CD4-positive, alpha-beta T cell treated with Interleukin-17A for 1 hour (primary cell): ENCODE measurements around the gene FARS2.
"Not testable (repeated sequence)": the region's sequence is repeated elsewhere in the genome, so short reads cannot be mapped to it uniquely, and the experiment has no call there.

Experiments used
- DNase-seq: peaks from one replicate; pipeline ENCODE4 v3.0.0-alpha.2; 2020

FARS2 gene

GRCh38 chr6:5550631-5551030 is 289.3 kb downstream of the FARS2 start:
- DNase-seq, result no peak

GRCh38 chr6:5552243-5552642 is 290.9 kb downstream of the FARS2 start:
- no peak for DNase-seq

DNA sequence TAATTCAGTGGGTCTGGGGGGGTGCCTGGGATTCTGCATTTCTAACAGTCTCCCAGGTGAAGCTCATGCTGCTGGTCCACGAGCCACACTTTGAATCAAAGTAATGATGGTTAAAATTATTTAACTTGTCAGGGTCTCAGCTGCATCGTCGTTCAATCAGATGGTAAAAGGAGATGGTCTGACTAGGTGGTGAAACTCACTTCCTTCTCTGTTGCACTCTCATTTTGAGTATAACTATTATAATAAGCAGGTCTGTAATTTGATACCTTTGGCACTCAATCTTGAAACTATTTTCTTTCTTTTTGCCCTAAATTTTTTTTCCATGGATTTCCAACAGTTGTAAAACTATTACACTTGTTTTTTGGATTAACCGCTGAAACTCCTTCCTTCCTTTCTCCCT is 292.5 kb downstream of the FARS2 start:
- DNase-seq, result no peak

DNA sequence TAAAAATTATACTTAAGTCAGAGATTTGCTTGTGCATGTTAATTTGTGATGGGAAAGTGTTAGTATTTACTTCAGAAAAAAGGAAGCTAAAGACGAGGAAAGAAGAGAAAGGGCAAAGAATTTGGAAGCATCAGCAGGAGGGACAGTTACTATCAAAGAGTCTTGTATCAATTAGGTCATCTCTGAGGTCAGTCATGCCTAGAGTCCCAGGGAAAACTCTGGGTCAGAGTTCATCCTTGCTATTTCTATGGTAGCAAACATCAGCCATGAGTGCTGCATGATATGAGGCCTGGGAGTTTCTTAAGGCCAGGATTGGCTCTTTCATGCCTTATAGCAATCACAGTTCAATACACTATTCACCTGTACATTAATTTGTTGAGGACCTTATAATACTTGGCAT is 292.9 kb downstream of the FARS2 start:
- DNase-seq, result no peak

DNA sequence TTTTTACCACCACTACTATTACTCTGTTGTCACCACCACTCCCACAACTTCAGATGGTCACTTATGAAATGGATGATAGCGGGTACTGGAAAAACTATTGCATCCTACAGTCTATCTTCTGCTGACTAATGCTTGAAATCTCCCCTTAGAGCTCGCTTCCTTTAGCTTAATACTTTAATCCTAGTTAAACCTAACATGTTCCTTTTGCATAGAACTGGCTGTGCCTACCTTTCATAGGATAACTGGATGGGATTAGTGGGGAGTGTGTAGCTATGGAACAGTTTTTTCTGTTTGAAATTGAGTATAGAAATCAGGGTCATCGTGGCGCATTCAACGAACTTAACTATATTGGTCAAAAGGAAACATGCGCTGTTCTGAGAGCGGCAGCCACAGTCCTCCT is 294.7 kb downstream of the FARS2 start:
- no peak for DNase-seq

GRCh38 chr6:5557506-5557905 is 296.2 kb downstream of the FARS2 start:
- DNase-seq, result no peak

GRCh38 chr6:5559651-5560050 is 298.3 kb downstream of the FARS2 start:
- no peak for DNase-seq

DNA sequence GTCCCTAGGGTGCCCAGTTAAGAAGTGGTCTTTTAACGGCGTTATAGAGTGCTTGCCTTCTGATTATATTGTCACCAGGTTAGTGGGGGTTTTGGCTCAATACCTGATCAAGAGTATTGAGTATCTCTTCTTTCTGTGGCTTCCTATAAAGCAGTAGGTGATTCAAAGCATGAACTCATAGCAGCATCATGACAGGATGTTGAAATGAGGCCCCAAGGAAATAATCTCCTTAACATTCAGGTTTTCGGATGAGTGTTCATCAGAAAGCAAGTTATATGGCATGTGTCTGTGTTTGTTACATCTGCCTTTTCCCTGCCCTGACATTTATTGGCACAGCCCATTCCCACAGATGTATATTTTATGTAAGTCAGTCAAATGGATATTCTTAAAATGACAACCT is 301.0 kb downstream of the FARS2 start:
- no peak for DNase-seq

GRCh38 chr6:5563086-5563485 is 301.8 kb downstream of the FARS2 start:
- DNase-seq, result no peak

DNA sequence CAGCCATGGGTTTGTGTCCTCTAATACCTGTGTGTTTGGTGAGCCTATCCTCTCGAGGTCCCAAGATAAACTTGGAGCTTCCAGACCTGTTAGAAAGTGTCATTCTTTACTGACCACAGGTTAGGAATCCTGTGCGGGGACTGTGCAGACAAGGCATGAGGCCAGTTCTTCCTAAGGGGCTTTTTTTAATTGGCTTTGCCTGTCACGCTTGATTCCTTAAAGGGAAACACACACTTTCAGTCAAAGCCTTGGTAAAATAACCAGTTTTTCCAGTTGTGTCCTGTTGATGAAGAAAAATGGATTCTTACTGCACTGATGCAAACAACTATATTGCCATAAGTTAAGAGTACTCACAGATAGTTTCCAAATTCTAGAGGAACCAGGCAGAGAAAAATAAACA is 303.4 kb downstream of the FARS2 start:
- DNase-seq, result not testable (repeated sequence)

- DNase-seq, result no peak
These were observed 304.7 kb downstream of the FARS2 start for GRCh38 chr6:5565971-5566370.

DNA sequence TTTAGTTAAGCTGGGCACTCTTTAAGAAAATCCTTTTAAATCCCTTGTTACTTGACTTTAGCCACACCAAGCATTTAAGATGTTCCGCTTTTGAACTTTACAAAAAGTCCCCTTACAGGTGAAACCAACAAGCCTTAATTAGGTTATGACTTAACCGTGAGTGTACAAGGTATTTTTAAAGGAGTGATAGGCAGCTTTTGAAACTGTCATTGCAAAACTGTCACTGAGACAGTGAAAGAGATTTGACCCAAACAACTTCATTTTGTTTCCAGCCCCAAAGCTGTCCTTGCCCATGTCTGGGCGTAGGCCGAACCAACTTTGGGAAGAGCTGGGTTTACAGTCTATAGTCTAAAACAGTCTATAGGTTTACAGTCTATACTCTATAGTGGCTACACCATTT is 305.4 kb downstream of the FARS2 start:
- no peak for DNase-seq

DNA sequence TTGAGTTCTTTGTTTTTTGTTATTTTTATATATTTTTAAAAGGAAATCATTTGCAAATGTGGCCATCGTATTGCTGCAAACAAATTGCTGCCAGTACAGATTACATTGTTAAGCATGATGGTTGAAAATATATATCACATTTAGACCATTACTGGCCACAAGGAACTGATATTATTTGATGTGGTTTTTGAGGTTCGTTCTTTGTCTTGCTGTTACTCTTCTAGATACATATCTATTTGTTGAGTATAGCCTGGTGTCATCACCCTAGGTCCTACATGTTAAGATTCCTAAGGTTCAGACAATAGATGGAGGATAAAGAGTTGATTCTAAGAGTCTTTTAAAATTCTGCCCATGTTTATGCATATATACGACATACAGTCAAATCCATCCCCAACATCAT is 306.0 kb downstream of the FARS2 start:
- no peak for DNase-seq

- no peak for DNase-seq
These were observed 306.6 kb downstream of the FARS2 start for GRCh38 chr6:5567890-5568289.

- no peak for DNase-seq
These were observed 308.2 kb downstream of the FARS2 start for GRCh38 chr6:5569491-5569890.

DNA sequence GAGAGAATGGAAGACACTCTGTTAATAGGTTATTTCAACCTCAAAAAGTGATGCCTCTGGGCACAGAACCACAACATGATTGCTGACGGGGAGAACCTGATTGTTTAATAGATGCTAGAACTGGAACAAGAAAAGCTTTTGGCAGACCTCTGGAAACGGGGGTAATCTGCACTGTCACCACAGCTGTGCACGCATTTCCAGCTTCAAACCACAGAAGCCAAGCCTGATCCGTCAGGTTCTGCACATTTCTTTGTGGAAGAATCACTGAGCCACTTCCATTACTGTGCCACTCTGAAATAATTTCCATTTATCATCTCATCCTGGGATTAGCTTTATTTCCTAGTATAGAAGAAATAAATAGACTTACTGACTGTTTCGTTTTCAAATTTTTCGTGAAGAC is 309.3 kb downstream of the FARS2 start:
- no peak for DNase-seq

DNA sequence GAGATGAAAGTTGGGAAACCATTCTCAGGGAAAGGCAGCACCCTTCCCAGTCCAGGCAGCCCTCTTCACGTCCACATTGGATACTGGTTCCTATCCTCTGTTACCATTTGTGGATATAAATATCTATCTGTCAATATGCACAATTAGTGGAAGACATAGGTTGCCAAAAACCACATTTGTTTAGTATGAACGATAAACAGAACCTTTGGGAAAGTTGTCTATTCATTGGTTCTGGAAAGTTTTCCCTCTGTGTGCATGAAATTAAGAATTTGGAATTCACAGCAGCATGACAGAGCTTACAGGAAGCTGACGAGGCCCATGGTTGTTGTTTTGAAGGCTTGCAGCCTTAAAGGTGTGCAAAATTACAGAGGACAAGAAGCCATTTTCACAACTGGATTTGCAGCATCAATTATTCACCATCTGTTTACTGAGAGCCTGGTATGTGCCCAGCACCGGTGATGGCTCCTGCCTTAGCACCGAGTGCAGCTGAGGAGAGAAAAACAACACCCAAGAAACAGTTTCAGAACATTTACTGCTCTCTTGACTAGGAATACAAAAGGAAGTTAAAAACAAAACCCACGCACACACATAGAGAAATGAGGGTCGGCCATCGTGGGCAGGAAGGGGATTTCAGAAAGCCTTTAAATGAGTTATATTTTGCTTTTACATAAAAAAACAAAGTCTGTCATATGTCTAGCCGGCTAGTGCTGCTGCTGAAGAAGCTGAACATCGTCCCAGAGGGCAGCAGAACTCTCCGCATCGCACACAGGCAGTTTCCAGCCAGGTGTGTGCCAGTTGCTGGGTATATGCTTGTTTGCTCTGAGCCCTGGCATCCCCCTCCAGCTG is 319.6 kb downstream of the FARS2 start:
- no peak for DNase-seq

DNA sequence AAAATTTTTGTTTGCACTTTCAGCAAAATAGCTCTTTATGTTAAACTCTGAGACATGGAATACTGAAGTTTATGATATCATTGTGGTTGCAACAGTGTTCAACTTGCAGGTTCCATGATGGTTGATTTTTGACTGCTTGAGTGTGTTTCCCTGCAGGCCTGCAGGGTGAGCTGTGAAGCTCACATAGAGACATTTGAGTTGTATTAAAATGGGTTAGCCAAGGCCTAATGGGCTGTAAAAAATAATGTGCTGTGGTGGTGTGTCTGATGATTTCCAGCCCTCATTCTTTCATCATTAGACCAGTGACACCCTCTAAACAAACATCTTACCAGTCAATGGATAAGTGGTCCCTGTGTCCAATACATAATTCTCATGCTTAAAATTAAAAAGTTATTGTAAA is 321.4 kb downstream of the FARS2 start:
- DNase-seq, result no peak

DNA sequence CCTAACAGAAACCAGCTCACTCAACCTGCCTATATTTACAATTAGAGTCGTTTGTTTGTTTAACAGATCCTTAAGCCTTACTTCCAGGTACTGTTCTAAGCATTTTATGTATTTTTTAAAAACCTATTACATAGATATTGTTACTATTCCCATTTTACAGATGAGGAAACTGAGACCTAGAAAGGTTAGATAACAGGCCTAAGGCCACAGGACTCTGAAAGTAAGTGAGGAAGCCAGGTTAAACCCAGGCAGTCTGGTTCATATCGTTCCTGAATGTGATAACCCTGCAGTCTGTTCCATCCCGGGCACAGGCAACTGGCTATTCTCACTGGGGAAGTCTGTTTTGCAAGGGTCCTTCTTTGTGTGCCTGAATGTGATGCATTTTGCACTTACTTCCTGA is 322.2 kb downstream of the FARS2 start:
- no peak for DNase-seq

DNA sequence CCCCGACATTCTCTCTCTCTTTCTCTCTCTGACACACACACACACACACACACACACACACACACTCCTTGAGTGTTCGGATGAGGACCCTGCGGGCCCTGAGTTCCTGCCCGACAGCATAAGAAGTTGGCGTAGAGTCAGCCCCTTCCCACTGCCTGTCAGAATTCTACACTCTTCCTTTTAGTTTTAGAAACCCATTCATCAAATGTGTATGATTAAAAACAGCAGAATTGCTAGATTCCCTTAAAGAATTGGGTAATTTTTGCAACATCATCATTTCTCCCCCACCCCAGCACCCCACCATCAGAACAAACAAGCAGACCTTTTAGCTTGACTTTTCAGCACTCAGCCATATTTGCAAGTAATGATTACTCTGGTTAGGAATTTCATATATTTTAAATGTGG is 322.8 kb downstream of the FARS2 start:
- no peak for DNase-seq

DNA sequence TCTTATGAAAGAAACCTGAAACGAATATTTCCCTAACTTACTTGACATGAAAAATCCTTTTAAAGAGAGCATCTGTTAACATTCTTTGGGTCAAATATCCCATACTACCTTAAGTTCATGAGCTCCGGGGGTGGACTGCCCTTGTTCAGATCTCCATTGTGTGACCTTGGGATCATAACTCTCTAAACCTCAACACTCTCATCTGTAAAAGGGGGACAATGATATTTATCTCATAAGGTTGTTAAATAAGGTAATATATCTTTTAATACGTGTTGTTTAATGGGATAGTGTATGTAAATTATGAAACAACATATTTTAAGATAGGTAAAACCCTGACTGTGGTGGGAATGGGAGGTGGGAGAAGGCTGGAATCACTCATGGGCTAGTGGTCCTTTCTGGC is 326.3 kb downstream of the FARS2 start:
- no peak for DNase-seq

DNA sequence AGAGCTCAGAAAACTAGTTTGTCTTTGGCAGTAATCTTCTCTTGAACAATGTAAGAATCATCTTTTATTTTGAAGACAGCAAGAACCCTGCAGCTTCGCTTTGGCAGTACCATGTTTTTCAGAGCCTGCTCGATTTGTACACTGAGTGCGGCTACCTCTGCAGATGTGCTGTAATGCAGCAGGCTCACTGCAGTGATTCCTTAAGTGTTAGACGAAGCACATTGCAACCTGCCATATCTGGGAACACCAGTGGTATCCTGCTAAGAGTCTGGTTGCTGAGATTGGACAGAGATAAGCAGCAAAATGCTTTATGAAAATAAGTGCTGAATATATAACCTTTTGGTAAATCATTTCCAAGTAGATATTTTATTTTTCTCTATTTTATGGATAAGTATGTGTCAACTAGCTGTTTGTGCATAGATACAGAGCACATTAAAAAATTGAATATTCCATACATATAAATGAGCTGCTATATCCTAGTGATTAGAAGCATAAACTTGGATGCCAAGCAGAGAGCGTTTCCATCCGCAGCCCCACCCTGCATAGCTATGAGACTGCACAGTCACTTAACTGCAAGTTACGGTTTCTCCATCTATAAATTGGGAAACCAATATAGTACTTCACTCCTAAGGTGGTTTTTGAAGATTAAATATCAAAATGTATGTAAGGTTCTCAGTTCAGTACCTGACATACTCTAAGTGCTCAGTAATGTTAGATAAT is 328.3 kb downstream of the FARS2 start:
- no peak for DNase-seq

- no peak for DNase-seq
These were observed 328.9 kb downstream of the FARS2 start for GRCh38 chr6:5590187-5590586.

- no peak for DNase-seq
These were observed 331.7 kb downstream of the FARS2 start for GRCh38 chr6:5592886-5593519.
